CD1c-positive myeloid dendritic cell (primary cell): ENCODE data around the gene RPL22.

Experiments used
- DNase-seq: peaks from one replicate; pipeline ENCODE4 v3.0.0-alpha.2; 2016; ENCODE audit errors: extremely low spot score

Gene RPL22

GRCh38 chr1:6154525-6155319, 44.7 kb downstream of the RPL22 start:
- DNase-seq = no peak

- no peak for DNase-seq
Measured at GRCh38 chr1:6152882-6153281, 46.5 kb downstream of the RPL22 start.

- no peak for DNase-seq
Measured at GRCh38 chr1:6152181-6152580, 47.2 kb downstream of the RPL22 start.

GRCh38 chr1:6151291-6151822, 48.0 kb downstream of the RPL22 start:
- no peak for DNase-seq

GRCh38 chr1:6150006-6150938, 49.1 kb downstream of the RPL22 start:
- no peak for DNase-seq

DNA sequence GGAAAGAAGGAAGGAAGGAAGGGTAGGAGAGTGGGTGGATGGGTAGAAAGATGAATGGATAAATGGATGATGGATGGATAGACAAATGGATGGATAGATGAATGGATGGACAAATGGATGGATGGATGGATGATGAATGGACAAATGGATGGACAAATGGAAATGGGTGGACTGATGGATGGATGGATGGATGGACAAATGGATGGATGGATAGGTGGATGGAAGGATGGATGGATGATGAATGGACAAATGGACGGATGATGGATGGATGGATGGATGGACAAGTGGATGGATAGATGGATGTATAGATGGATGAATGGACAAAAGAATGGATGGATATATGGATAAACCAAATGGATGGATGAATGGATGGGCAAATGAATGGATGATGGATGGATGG, 49.8 kb downstream of the RPL22 start:
- no peak for DNase-seq

- DNase-seq = peak; percentile 61
Measured at GRCh38 chr1:6148497-6149241, 50.7 kb downstream of the RPL22 start.

DNA sequence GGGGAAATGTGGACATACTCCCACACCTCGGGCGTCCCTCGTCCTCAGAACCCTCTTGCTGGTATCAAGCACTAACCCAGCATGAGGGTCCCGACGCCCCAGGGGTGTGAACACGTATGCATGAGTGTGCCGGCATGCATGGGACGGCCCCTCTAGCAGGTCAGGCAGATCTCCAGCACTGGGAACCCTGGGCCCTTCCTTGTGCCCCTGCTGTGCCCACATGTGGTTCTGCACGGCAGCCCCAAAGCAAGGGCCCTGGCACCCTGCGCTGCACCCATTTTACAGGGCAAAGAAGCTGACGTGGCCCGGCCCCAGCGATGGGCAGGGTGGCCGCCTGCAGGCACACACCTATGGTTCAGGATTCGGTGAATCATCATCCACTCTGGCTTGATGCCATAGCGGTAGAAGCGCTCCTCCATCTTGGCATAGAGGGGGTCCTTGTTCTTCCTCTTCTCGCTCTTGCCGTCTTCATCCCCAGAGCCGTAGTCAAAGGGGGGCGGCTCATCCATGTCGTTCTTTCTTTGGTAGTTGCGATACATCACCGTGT, 53.5 kb downstream of the RPL22 start:
- no peak for DNase-seq

GRCh38 chr1:6145396-6145750, 54.0 kb downstream of the RPL22 start:
- no peak for DNase-seq

DNA sequence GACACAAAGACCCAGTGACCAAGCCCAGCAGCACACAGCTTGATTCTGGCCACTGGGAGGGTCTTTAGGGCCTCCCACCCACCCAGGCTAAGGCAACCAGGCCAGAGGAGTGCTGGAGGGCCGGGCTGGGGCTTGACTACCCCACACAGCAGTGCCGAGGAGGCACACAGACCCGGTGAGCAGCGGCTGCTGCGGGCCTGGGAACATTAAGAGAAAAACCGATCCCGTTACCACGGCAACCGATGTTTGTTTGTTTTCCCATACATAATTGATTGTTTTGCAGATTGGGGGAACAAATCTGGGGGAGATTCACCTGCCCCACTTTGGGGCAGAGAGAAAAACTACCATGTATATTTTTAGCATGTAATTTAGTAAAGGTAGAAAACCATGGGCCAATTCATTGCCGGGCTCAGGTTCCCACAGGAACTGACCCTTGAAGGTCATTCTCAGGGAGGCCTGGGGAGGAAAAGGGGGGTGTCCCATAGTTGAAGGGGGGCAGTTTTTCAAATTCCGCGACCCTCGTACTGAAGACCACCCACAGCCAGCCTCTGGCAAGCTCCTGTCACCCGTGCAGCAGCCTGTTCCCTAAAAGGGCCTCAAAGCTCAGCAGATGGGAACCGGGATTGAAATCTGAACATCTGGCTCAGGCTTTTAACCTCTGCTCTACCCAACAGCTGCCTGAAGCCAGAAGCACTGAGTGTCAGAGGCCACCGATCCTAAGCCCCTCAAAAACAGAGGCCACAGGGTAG, 54.6 kb downstream of the RPL22 start:
- DNase-seq = no peak

GRCh38 chr1:6144175-6144574, 55.2 kb downstream of the RPL22 start:
- DNase-seq = no peak

DNA sequence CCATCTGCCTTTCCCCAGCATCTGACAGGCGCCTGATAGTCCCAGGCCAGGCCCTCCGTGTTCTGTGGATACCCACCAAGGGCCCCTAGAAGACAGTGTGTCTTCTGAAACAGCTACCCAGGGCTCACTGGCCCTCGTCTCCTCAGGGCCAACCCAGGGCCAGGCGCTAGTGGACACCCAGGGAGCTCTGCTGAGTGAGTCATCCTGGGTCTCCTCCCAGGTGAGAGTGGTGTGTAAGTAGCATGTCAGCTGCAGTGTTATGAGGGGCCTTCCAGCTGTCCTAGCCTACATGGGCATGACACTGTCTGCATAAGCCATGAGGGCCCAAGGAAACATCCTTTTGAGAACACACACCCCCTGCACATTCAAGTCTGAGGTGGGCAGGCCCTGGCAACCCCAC, 56.0 kb downstream of the RPL22 start:
- DNase-seq = no peak

DNA sequence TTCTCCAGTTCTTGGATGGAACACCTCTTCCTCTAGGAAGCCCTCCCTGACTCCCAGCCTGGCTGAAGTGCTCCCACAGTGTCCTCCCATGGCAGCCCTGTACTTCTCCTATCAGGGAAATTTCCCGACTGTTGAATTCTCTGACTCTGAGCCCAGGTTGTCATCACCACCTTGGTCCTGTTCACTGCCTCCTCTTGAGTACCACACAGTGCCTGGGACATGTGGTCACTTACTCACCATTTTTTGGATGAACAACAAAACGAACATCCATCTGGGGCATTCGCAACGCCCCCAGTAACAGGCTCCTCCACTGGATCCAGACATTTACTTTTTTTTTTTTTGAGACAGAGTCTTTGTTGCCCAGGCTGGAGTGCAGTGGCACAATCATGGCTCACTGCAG, 56.7 kb downstream of the RPL22 start:
- DNase-seq = no peak

DNA sequence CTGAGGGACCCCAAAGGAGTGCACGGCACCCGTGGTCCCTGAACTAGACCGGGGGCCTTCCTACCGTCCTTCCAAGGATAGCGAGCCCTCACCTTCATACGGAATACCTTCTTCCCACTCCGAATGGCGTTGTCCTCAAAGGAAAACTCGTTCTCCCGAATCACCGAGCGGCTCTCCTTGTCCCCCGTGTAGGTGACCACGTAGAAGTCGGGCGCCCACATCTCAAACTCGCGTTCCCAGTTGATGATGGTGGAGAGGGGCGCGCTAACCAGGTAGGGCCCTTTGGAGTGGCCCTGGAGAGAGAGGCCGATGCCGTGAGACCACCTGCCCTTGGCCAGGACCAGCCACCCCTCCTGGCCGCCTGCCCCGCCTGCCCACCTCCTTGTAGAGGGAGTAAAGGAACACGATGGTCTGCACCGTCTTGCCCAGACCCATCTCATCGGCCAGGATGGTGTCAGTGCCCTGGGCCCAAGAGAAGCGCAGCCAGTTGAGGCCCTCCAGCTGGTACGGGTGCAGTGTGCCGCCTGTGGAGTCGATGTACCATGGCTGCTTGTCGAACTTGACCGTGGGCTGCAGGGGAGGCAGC, 57.3 kb downstream of the RPL22 start:
- DNase-seq = no peak

DNA sequence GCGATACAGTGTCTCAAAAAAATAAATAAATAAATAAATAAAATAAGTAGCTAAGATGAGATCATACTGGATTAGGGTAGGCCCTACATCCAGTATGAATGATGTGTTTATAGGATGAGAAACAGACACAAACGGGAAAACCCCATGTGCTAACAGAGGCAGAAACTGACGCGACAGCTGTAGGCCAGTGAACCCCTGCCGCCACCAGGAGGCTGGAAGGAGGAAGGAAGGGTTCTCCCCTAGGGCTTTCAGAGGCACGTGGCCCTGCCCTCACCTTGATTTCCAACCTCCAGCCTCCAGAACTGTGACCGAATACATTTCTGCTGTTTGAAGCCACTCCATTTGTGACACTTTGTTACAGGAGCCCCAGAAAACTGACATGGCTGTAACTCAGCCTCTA, 57.8 kb downstream of the RPL22 start:
- peak; percentile 11 for DNase-seq

DNA sequence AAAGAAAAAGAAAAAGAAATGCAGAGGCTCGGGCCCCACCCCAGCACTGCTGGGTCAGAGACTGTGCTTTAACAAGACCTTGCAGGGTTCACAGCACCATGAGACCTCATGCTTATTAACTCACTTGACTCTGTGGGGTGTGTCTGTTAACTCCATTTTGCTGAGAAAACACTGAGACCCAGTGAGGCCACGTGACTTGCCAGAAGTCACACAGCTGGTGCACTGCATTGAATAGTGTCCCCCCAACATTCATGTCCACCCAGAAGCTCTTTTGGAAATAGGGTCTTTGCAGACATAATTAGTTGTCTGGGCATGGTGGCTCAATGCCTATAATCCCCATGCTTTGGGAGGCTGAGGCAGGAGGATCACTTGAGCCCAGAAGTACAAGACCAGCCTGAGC, 59.0 kb downstream of the RPL22 start:
- no peak for DNase-seq

DNA sequence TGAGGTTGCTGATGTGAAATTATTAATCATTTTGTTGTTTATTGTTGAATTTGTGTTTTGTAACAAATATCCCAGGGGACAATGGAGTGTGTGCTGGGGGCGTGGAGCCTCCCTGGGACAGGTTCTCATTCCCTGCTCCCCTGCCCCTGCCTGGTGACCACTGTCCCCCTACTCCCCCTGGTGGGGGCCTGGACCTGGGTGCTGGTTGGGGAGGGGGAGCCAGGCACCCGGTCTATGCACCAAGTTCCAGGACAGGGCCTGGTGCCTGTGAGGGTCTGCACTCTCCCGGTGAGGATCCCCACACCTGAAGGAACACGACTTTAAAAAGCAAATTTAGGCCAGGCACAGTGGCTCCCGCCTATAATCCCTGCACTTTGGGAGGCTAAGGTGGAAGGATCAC, 61.6 kb downstream of the RPL22 start:
- no peak for DNase-seq

GRCh38 chr1:6136516-6137220, 62.7 kb downstream of the RPL22 start:
- no peak for DNase-seq
